Endothelial cell of umbilical vein (primary cell): Measurements from ENCODE around the gene PSMC1. TPM values are rescaled to one million over a fixed set of nuclear protein-coding genes. Genes with fewer than 3 reads are reported as not detected.

Experiments
- BruUV-seq: library from RNA; stranded (reverse); fragments of 400-500 nt; replicated peaks from 2 replicates; lab custom pipeline; 2021; lab: Mats Ljungman, UMichigan
- CTCF ChIA-PET: fragments of 300-600, 350-600 bp; sonication (Branson Sonifier 250); formaldehyde crosslinking; loops from one replicate; lab custom pipeline; 2021; ENCODE audit warnings: antibody characterized with exemption, inconsistent platforms; lab: Charles Lee
- POLR2A ChIA-PET: fragments of 300-600, 350-600 bp; sonication (Branson Sonifier 250); formaldehyde crosslinking; loops from one replicate; lab custom pipeline; 2021; ENCODE audit warnings: antibody characterized with exemption, inconsistent platforms; lab: Charles Lee
- DNase-seq: peaks from one replicate; pipeline ENCODE4 v3.0.0-alpha.2; 2011; ENCODE audit warnings: low read depth, low spot score
- FAIRE-seq: peaks from 2 replicates; lab custom pipeline; 2011; peaks lifted over from hg19 to GRCh38; lab: Jason Lieb, UNC
- H2AFZ ChIP-seq: 2 replicates; pipeline ENCODE4 v1.6.0; 2012; ENCODE audit warnings: low read depth, low read length, control low read depth, inconsistent platforms
- H3K27ac ChIP-seq: 2 replicates; pipeline ENCODE4 v1.5.1; 2011; ENCODE audit warnings: low read depth, mild to moderate bottlenecking, control low read depth, low read length, moderate library complexity; ENCODE audit not compliant: insufficient read depth
- H3K27me3 ChIP-seq, 2 experiments: 2 replicates each; pipeline versions ENCODE4 v1.6.0 to v1.6.1; 2011; ENCODE audit warnings: low read length in 2 of 2, mixed read lengths in 1 of 2; ENCODE audit not compliant: control insufficient read depth in 2 of 2, insufficient read depth in 2 of 2
- H3K36me3 ChIP-seq, 2 experiments: 2 replicates in 1 of 2; 3 replicates in 1 of 2; pipeline ENCODE4 v1.5.1; 2011; ENCODE audit warnings: low read length in 2 of 2, mild to moderate bottlenecking in 1 of 2, moderate library complexity in 1 of 2; ENCODE audit not compliant: control insufficient read depth in 2 of 2, insufficient read depth in 2 of 2; ENCODE audit errors: extremely low read depth in 1 of 2
- H3K4me1 ChIP-seq: 3 replicates; pipeline ENCODE4 v1.5.1; 2011; ENCODE audit warnings: mild to moderate bottlenecking, low read length; ENCODE audit not compliant: control insufficient read depth, insufficient read depth; ENCODE audit errors: extremely low read depth
- H3K4me2 ChIP-seq: 2 replicates; pipeline ENCODE4 v1.6.1; 2011; ENCODE audit warnings: low read length, control low read depth, mixed read lengths; ENCODE audit not compliant: insufficient read depth
- H3K4me3 ChIP-seq, 3 experiments: fragments of 200-600 bp in 1 of 3; sonication (generic), shearing (Covaris generic) in 1 of 3; replicated peaks in 1 of 3; 2 replicates each; pipeline ENCODE4 v1.5.1; 2011 to 2016; ENCODE audit warnings: control low read depth in 3 of 3, low read length in 3 of 3, mild to moderate bottlenecking in 2 of 3, inconsistent platforms in 1 of 3, low read depth in 1 of 3, moderate library complexity in 1 of 3; ENCODE audit not compliant: insufficient read depth in 1 of 3
- H3K79me2 ChIP-seq: 2 replicates; pipeline ENCODE4 v1.6.0; 2012; ENCODE audit warnings: low read length, inconsistent platforms; ENCODE audit not compliant: control insufficient read depth, insufficient read depth
- H3K9ac ChIP-seq: replicated peaks from 2 replicates; pipeline ENCODE3; 2011; ENCODE audit warnings: low read length, control low read depth; ENCODE audit not compliant: insufficient read depth; ENCODE audit errors: extremely low read depth
- H3K9me1 ChIP-seq: replicated peaks from 3 replicates; pipeline ENCODE4 v1.6.0; 2011; ENCODE audit warnings: mild to moderate bottlenecking, low read length; ENCODE audit not compliant: control insufficient read depth, insufficient read depth; ENCODE audit errors: extremely low read depth
- H3K9me3 ChIP-seq: replicated peaks from 2 replicates; pipeline ENCODE4 v1.5.1; 2012; ENCODE audit warnings: low read length, inconsistent platforms; ENCODE audit not compliant: control insufficient read depth, insufficient read depth
- H4K20me1 ChIP-seq: replicated peaks from 2 replicates; pipeline ENCODE3; 2011; ENCODE audit warnings: mild to moderate bottlenecking, low read length; ENCODE audit not compliant: control insufficient read depth, insufficient read depth; ENCODE audit errors: extremely low read depth
- EZH2 ChIP-seq: IDR thresholded peaks from 2 replicates; pipeline ENCODE4 v1.6.1; 2012; ENCODE audit warnings: borderline replicate concordance, low read depth, mild to moderate bottlenecking, moderate library complexity, low read length, inconsistent platforms; ENCODE audit not compliant: severe bottlenecking
- FOS ChIP-seq: IDR thresholded peaks from 2 replicates; pipeline ENCODE4 v1.6.1; 2011; ENCODE audit warnings: mild to moderate bottlenecking, low read length, moderate library complexity, borderline replicate concordance; ENCODE audit not compliant: insufficient read depth
- GATA2 ChIP-seq: IDR thresholded peaks from 2 replicates; pipeline ENCODE4 v1.7.0; 2011; ENCODE audit warnings: low read depth, mild to moderate bottlenecking, moderate library complexity, mixed read lengths, low read length; ENCODE audit not compliant: insufficient read length, insufficient read depth
- JUN ChIP-seq: IDR thresholded peaks from 2 replicates; pipeline ENCODE4 v1.6.1; 2011; ENCODE audit warnings: borderline replicate concordance, low read depth; ENCODE audit not compliant: insufficient read length, insufficient read depth
- MAX ChIP-seq: IDR thresholded peaks from 2 replicates; pipeline ENCODE4 v1.6.1; 2011; ENCODE audit not compliant: insufficient read depth, insufficient read length
- MYC ChIP-seq: IDR thresholded peaks from one replicate; pipeline ENCODE4 v1.6.1; 2011; ENCODE audit warnings: mild to moderate bottlenecking, low read depth, low read length
- POLR2A ChIP-seq: IDR thresholded peaks from 2 replicates; pipeline ENCODE4 v1.6.1; 2012; ENCODE audit warnings: low read depth, mild to moderate bottlenecking, control low read depth, low read length
- POLR2AphosphoS5 ChIP-seq: IDR thresholded peaks from 2 replicates; pipeline ENCODE4 v1.6.1; 2012; ENCODE audit warnings: low read depth, mild to moderate bottlenecking, control low read depth, low read length, moderate library complexity; ENCODE audit not compliant: insufficient read depth
- dilution Hi-C: fragments of 300-500 bp; cut with MboI; formaldehyde crosslinking; loops from one replicate; pipeline ENCODE4 v1.15.0; 2019; ENCODE audit warnings: low sequenced_read_pairs; ENCODE audit not compliant: extremely low pct_ligation_motif_present
- intact Hi-C: fragments of 100-400 bp; cut with micrococcal nuclease; formaldehyde crosslinking; loops from one replicate; pipeline ENCODE4 v1.10.0; 2022
- polyA plus RNA-seq, 4 experiments: library from polyadenylated mRNA; depleted of rRNA in 3 of 4; stranded (reverse) in 3 of 4; unstranded in 1 of 4; fragments of >200 nt; gene quantifications; 2 replicates each; pipeline versions ENCODE4 v1.2.1 to v1.2.3, GENCODE V29; 2011 to 2012; ENCODE audit warnings: missing spikeins in 1 of 4
- total RNA-seq: library from RNA; stranded (reverse); gene quantifications from 2 replicates; pipeline ENCODE4 v1.2.3, GENCODE V29; 2021

Gene PSMC1
- total and polyA plus RNA-seq, 2 donors (not counting 3 experiments of a cell fraction or from before 2014, with no cell fraction given) = 77.4 to 129 TPM

GRCh38 chr14:90276646-90277367, 20.5 kb downstream of the PSMC1 start:
- Histone ChIP-seq H3K27ac (peak overlapping the region; percentile 87), H3K4me1 (peaks cover 37% of the 10 kb centered on the region), H3K9ac (peak overlapping the region; percentile 26), H2AFZ (no peak overlapping the region), H3K4me2 (no peak overlapping the region), H3K4me3 (no peak overlapping the region), H3K27me3 (no peaks in the 10 kb centered on the region), H3K9me1 (no peaks in the 10 kb centered on the region), H4K20me1 (no peaks in the 10 kb centered on the region), H3K79me2 (peaks cover 2% of the 10 kb centered on the region), H3K9me3 (no peaks in the 10 kb centered on the region), H3K36me3 (peaks cover 14 to 15% of the 10 kb centered on the region in 2 experiments)
- no TSS peak for BruUV-seq
- intact Hi-C loops = no loop called here
- dilution Hi-C loops = no loop called here
- FAIRE-seq (no peak), DNase-seq (no peak)
- CTCF ChIA-PET = interaction anchor here (1.7 to 2.2 kb wide), 3 partner anchors 12 to 482 kb away, joined by 5 to 9 read pairs (median 5); no protein-coding TSS in a partner anchor
- no peak for TF ChIP-seq FOS
- TF ChIP-seq EZH2 = no peak
- no peak for TF ChIP-seq POLR2AphosphoS5
- TF ChIP-seq GATA2 = no peak
- TF ChIP-seq POLR2A = no peak
- no peak for TF ChIP-seq JUN
- TF ChIP-seq MAX = no peak
- no peak for TF ChIP-seq MYC
- POLR2A ChIA-PET = interaction anchor here (0.6 kb wide), 1 partner anchor 10 kb away, joined by 4 read pairs; no protein-coding TSS in a partner anchor
